ENCODE data around the gene CSPG4. TPM values are rescaled to one million over a fixed set of nuclear protein-coding genes. Genes with fewer than 3 reads are reported as not detected.

The CSPG4 gene
- total and polyA plus RNA-seq, 10 of the 15 experiments (the other 5 are each of a cell fraction or from before 2014, with no cell fraction given), result 0.02 to 2.2 (median 0.76) TPM

- ChIA-PET RAD21 (ENCODE audit: unreplicated experiment) (interaction anchor here (2.1 kb wide), 1 partner anchor 45 kb away, joined by 6 read pairs; no protein-coding TSS in a partner anchor), CTCF (interaction anchor here (2.2 to 3.9 kb wide), 2 partner anchors 70 to 71 kb away, joined by 15 to 46 read pairs; no protein-coding TSS in a partner anchor), POLR2A (no interaction called here), SMC1A (ENCODE audit: uncharacterized antibody, unreplicated experiment) (interaction anchor here (0.6 kb wide), 1 partner anchor 28 kb away, joined by 3 read pairs; no protein-coding TSS in a partner anchor)
- no peak for DNase-seq (ENCODE audit: low read depth, low spot score)
- H3K9me3 ChIP-seq (replicated peaks; ENCODE audit: control insufficient read depth, insufficient read depth, low read length), result no peaks in the 10 kb centered on the region
- no peak overlapping the region for H3K4me3 ChIP-seq
- no peak overlapping the region for H2AFZ ChIP-seq (ENCODE audit: control insufficient read depth, low read depth, low read length)
- no peaks in the 10 kb centered on the region for H3K4me1 ChIP-seq (ENCODE audit: control insufficient read depth, insufficient read depth, low read length)
- H3K36me3 ChIP-seq (ENCODE audit: control insufficient read depth in 2 of 2, insufficient read depth in 2 of 2, low read length in 1 of 2), result no peaks in the 10 kb centered on the region
- 23% methylated on average over 28 of the region's 28 CpGs for WGBS (ENCODE audit: insufficient coverage, insufficient replicate concordance, low lambda C conversion rate, missing lambda C conversion rate)
- no peaks in the 10 kb centered on the region for H3K79me2 ChIP-seq (ENCODE audit: control insufficient read depth, insufficient read depth, low read length)
- H3K27me3 ChIP-seq (replicated peaks in 1 of 2; ENCODE audit: control insufficient read depth in 2 of 2, insufficient read depth in 2 of 2, low read length in 1 of 2), result no peaks in the 10 kb centered on the region; a peak in 1 of 4 replicates
- intact Hi-C loops (cut with micrococcal nuclease; ENCODE audit: unreplicated experiment), result loop anchor here (5.0 kb wide), 1 partner anchor 44 kb away; no protein-coding TSS in a partner anchor
- in situ Hi-C loops (cut with MboI), result no loop called here
- FAIRE-seq, result no peak
- ATAC-seq, result no peak
- H3K4me2 ChIP-seq (ENCODE audit: control insufficient read depth, insufficient read depth), result no peak overlapping the region
- H3K27ac ChIP-seq (ENCODE audit: control insufficient read depth, insufficient read depth), result no peak overlapping the region
- BruUV-seq (replicated peaks), result no TSS peak
- no peak overlapping the region for H3K9ac ChIP-seq (ENCODE audit: control insufficient read depth, insufficient read depth, low read length)
- H4K20me1 ChIP-seq (ENCODE audit: control insufficient read depth, insufficient read depth), result no peaks in the 10 kb centered on the region
- TF ChIP-seq POLR2AphosphoS2 (IDR thresholded peaks at IDR 0.05; ENCODE audit: low read depth, low read length), result no peak
- no peak for TF ChIP-seq CHD2 (IDR thresholded peaks at IDR 0.05; ENCODE audit: borderline replicate concordance, low read depth, low read length)
- no peak for TF ChIP-seq ETV6 (conservative IDR thresholded peaks at IDR 0.05 in 1 of 2, IDR thresholded peaks at IDR 0.05 in 1 of 2; ENCODE audit: borderline replicate concordance in 1 of 2, low read depth in 1 of 2)
- no peak for TF ChIP-seq ZNF687 (IDR thresholded peaks at IDR 0.05)
- TF ChIP-seq BMI1 (IDR thresholded peaks at IDR 0.05; ENCODE audit: borderline replicate concordance), result no peak
- TF ChIP-seq STAT3 (IDR thresholded peaks at IDR 0.05; ENCODE audit: low read depth, low read length), result no peak
- no peak for TF ChIP-seq YBX1 (IDR thresholded peaks at IDR 0.05)
- no peak for TF ChIP-seq ZSCAN29 (IDR thresholded peaks at IDR 0.05)
- TF ChIP-seq TBL1XR1 (IDR thresholded peaks at IDR 0.05; ENCODE audit: low read depth, low read length), result no peak
- no peak for TF ChIP-seq TCF12 (IDR thresholded peaks at IDR 0.05; ENCODE audit: low read depth, low read length)
- TF ChIP-seq ZBTB4 (CRISPR knock-in tag; IDR thresholded peaks at IDR 0.05), result no peak
- TF ChIP-seq USF1 (IDR thresholded peaks at IDR 0.05; ENCODE audit: borderline replicate concordance, extremely low read length, insufficient read depth, low read depth, low read length), result no peak
- TF ChIP-seq NFYB (IDR thresholded peaks at IDR 0.05; ENCODE audit: insufficient read depth, low read depth, low read length), result no peak
- TF ChIP-seq CHD4 (IDR thresholded peaks at IDR 0.05), result no peak
- no peak for TF ChIP-seq HDGF (IDR thresholded peaks at IDR 0.05)
Observed at GRCh38 chr15:75731248-75732151, 18.9 kb upstream of the CSPG4 start.
